Measurements from ENCODE around the gene EME2.
A peak's percentile ranks its signal among the peaks of the same experiment; 100 is the strongest.
"Not testable (repeated sequence)": the region's sequence is repeated elsewhere in the genome, so short reads cannot be mapped to it uniquely, and the experiment has no call there.

Gene EME2

DNA sequence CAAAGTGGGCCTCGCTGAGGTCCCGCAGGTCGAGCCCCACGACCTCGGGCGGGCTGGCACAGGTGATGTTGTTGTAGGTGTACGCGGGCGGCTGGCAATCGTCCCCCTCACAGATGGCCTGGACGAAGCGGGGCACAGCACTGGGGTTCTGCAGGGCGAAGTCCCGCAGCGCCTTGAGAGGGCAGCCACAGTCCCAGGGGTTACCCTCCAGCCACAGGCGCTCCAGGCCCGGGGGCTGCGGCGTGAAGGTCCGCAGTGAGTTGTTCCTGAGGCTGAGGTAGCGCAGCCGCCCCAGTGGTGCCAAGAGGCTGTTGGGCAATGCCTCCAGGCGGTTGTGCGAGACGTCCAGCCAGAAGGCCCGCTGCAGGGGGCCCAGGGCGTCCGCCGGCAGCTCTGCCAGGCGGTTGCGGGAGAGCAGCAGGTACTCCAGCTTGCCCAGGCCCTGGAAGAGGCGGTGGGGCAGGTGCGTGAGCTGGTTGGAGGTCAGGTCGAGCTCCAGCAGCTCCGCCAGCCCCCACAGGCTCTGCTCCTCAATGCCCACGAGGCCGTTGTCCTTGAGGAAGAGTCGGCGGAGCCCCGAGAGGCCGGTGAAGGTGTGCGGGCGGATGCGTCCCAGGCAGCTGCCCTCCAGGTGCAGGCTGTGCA, 18.1 kb downstream of the EME2 start:
- DNase-seq (ENCODE audit: low read depth in 1 of 2, low spot score in 1 of 2): no peak

DNA sequence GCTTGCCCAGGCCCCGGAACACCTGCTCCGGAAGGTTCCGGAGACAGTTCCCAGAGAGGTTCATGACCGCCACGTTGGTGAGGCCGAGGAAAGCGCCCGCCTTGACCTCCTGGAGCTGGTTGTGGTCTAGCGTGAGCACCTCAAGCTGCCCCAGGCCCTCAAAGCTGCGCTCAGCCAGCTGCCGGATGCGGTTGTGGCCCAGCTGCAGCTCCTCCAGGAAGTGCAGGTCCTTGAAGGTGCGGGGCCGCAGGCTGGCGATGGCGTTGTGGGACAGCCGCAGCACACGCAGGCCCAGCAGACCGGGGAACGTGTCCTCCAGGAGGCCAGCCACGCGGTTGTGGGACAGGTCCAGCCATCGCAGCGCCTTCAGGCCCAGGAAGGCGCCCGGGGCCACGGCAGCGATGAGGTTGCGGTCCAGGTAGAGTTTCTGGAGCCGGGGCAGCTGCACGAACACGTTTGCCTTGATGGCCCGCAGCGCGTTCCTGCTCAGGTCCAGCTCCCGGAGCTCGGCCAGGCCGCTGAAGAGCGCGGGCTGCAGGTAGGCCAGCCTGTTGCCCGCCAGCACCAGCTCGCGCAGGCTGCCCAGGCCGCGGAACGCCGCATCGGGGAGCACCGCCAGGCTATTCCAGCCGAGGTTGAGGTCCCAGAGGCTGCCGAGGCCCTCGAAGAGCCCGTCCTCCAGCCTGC, 18.8 kb downstream of the EME2 start:
- no peak for DNase-seq (ENCODE audit: low read depth in 1 of 2, low spot score in 1 of 2)

DNA sequence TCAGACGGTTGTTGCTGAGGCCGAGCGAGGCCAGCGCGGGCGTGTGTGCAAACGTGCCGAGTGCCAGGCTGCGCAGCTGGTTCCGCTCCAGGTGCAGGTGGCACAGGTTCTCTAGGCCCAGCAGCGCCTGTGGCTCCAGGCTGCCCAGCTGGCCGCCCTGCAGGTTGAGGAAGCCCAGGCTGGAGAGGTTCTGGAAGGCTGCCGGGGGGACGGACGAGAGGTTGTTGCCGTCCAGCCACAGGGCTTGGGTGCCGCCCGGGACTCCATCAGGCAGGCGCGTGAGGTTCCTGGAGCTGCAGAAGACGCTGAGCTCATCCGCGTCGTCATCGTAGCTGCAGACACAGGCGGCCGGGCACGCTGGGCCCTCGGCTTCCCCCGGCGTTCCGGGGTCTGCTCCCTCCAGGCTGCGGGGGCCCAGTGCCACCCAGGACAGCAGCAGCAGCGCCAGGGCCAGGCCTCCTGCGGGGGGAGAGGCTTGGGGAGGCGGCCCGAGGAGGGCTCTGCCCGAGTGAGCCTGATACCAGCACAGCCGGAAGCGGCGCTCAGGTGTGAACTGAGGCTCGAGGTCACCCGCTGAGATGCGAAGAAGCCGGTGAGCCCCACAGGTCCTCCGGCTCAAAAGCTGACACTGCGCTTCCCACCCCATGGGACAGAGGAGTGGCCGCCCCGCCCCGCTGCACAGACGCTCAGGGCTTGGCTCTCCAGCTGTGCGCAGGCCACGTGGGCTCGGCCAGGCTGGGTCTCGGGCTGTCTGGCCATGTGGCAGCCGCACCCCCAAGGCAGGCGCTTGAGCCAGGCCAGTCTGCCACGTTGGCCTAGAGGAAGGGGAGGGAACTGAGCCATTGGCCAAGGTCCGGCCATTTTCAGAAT, 19.6 kb downstream of the EME2 start:
- no peak for DNase-seq (ENCODE audit: low read depth in 1 of 2, low spot score in 1 of 2)

DNA sequence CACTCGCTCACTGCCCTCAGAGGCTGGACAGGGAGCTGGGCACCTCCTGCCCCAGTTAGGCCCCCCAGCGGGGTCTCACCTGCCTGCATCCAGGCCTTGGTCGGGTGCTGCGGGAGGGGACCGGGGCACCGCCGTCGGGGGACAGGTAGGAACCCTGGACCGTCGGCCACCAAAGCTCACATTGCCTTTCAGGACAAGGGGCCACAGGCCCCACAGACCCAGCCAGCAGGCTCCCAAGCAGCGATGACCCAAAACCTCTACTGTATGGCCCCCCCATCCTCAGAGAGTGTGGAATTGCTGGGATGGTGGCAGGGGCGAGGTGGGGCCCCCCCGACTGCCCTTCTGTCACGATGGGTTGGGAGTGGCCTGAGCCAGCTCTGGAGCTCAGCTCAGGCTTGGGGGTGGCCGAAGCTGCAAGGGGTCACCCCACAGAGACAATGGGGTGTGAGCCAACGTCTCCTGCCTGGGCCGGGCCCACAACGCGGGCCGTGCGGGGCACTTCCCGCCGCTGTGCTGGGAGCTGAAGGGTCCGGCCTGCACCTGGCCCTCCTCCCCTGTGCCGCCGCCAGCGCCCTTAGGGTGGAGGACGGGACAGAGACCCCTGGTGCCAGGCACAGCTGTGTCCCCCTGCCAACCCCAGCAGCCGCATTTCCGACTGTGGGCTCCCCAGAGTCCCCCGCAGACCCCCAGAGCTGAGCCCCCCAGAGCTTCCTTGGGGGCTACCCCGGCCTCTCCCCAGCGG, 20.4 kb downstream of the EME2 start:
- no peak for DNase-seq (ENCODE audit: low read depth in 1 of 2, low spot score in 1 of 2)

DNA sequence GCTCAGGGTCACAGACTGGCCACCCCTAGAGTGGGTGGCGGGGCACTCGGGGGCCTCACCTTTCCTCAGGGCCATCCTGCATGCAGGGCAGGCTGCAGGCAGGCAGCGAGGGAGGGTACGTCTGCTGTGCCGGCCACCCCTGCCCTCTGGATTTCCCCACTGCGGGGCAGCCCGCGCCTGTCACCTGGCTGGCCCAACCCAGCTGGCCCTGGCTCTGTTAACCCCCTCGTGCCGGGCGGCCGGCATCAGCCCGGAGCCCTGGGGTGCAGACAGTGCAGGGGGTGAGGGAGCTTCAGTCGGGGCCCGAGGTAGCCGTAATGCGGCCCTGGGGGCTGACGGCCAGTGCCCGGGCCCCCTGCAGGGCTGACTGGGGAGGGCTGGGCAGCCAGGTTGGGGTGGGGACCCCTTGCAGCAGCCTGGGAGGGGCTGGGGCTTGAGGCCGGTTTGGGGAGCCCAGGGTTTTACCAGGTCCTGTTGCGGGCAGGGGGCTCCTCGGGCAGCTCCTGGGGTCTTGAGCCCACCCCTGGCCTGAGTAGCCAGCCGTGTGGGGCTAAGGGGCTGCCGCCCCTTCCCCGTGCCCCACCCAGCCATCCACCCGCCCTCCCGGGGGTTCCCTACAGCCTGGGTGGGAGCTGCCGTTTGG, 21.1 kb downstream of the EME2 start, which contains the start of gene IGFALS:
Gene IGFALS, minus strand, starts transcription at position 128 of the 643 bp plus-strand sequence. Its CDS starts 53 bp downstream, at position 75.
- no peak for DNase-seq (ENCODE audit: low read depth in 1 of 2, low spot score in 1 of 2)

DNA sequence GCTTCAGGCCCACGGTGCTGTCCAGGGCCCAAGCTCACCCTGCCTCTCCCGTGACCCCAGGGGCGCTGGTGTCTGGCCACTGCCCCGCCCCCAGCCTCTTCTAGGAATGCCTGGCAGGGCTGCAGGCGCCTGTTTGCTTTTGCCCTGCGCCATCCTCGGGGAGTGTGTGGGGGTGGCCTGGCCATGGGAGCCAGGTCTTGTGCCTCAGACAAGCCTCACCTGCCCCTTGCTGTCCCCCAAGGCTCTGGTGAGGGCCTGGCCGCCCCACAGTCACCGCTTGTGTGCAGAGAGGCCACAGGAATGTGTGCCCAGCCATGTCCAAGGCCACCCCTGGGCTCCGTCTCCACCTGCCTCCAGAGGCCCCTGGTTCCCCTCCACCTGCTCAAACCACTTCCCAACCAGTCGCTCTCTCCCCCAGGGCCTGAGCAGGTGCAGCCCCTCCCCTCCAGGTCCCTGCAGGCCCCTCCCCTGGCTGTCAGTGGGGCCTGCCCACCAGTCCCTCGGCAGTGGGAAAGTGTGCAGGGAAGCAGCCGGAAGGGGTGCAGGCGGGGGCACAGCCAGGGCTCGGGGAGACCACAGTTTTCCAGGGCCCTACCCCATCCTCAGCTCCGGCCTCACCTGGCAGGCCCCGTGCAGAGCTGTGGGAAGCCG, 21.7 kb downstream of the EME2 start:
- no peak for DNase-seq (ENCODE audit: low read depth in 1 of 2, low spot score in 1 of 2)

DNA sequence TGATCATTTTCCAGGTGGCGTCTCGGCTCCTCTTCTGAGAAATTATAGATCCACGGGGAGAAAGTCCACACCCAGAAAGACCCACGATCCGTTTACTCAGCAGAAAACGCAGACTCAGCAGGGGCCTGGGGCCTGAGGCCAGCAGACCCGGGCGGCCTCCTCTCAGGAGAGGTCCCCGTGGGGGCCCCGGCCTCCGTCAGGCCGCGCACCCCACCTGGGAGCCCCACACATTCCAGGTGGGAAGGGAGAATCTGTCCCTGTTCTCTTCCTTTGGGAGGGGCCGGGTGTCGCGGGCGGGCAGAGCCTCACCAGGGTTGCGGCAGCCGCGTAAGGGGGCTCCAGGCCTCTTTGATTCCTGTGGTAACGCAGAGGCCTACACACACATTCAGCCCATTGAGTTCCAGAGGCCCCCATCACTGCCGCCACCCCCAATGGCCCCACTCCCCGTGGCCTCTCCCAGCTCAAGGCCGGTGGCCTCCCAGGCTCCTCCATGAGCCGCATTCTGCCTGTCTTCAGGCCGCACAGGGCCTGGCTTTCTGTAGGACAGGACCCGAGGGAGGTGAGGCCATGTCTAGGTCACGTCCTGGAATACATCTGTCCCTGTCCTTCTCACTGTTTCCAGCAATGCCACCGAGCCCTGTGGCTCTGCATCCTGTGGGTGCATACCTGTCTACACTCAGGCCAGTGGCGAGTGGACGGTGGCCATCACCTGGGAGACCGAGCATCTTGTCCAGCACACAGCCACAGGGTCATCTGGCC, 22.5 kb downstream of the EME2 start:
- no peak for DNase-seq (ENCODE audit: low read depth in 1 of 2, low spot score in 1 of 2)

DNA sequence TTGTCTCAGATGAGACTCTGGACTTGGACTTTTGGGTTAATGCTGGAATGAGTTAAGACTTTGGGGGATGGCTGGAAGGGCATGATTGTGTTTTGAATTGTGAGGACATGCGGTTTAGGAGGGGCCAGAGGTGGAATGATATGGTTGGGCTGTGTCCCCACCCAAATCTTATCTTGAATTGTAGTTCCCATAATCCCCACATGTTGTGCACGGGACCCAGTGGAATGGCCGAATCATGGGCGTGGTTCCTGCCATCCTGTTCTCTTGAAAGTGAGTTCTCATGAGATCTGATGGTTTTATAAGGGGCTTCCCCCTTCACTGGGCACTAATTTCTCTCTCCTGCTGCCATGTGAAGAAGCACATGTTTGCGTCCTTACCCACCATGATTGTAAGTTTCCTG, 26.7 kb downstream of the EME2 start:
- DNase-seq (ENCODE audit: low read depth in 1 of 2, low spot score in 1 of 2): not testable (repeated sequence)

DNA sequence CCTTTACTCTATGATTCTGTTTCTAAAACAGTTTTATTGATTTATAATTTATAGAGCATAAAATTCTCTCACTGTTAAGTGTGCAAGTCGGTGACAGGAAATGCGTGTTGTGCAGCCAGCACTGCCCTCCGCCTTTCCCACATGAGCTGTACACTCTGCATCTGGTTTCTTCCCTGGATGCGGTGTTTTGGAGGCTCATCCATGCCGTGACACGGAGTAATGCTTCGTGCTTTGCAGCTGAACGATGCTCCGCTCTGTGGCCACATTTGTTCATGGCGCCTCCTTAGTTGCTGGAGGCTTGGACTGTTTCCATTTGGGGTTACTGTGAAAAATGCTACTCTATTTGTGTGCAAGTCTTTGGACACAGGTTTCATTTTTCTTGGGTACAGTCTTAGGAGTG, 28.1 kb downstream of the EME2 start:
- DNase-seq (ENCODE audit: low read depth in 1 of 2, low spot score in 1 of 2): no peak

DNA sequence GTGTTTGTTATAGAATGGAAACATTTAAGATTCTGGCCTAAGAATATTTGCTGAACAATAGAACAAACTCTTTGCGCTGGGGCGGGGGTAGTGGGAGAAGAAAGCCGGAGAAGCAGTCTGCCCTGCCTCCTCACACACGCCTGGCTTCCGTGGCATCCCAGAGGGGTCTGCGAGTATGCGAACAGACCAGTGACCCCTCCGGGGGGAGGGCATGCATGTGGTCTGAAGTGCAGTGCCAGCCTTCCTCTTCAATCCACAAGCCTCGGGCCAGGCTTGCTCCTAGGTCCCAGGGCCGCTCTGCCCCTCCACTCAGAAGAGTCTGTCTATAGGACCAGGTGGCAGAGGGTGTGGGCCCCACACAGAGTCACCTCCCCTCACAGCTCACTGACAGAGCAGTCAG, 35.0 kb downstream of the EME2 start:
- DNase-seq (ENCODE audit: low read depth in 1 of 2, low spot score in 1 of 2): no peak

DNA sequence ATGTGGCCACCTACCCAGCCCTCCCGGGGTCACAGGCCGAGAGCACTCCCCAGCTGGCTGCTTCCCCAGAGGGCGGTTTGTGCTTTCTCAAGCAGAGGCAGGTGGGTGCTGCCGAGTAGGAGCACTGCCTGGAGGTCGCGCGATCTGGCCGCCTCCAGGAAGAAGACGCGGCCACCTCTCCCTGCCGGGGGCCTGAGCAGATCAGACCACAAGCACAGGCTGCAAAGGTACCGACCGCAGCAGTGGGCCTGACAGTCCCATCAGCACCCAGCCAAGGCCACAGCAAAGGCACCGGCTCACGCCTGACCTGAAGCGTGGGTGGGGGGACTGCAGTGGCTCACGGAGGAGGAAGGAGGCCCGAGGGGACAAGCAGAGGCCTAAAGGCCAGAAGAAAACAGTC, 36.1 kb downstream of the EME2 start:
- DNase-seq (ENCODE audit: low read depth in 1 of 2, low spot score in 1 of 2): no peak

DNA sequence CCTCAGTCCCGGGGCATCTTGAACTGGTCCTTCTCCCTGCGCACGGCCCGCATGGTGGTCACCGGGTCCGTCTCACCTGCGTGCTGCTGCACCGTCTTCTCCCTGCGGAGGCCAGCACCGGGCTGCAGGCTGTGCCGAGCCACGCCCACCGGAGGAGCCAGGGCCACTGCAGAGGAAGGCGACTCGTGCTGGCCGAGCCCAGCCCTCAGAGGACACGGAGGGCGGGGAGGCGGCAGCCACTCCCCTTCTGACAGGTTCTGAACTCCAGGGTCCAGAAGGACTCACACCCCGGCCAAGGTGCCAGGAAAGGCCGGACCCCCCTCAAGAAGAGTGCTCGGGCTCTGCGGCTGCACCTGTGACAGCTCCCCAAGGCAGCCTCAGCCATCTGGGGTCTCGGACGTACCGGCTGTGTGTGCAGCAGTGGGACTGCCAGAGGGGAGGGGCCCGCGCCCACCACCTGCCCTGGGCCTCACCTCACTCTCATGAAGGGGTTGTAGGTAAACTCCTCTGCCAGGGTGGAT, 36.7 kb downstream of the EME2 start:
- no peak for DNase-seq (ENCODE audit: low read depth in 1 of 2, low spot score in 1 of 2)

DNA sequence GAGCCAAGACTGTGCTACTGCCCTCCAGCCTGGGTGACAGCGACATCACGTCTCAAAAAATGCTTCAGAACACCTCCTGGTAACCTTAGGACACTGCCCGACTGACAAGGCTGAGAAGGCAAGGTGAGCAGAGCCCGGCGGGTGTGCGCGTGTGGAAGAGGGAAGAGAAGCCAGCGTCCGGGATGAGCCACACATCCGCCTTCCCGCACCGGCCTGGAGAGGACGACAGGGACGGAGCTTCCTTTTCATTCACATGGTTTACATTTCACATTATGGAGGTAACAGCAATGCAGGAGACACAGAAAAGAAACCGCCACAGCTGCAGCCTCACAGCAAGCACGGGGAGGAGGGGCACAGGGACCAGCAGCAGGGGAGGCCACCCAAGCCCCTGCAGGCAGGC, 37.5 kb downstream of the EME2 start:
- DNase-seq (ENCODE audit: low read depth in 1 of 2, low spot score in 1 of 2): no peak

DNA sequence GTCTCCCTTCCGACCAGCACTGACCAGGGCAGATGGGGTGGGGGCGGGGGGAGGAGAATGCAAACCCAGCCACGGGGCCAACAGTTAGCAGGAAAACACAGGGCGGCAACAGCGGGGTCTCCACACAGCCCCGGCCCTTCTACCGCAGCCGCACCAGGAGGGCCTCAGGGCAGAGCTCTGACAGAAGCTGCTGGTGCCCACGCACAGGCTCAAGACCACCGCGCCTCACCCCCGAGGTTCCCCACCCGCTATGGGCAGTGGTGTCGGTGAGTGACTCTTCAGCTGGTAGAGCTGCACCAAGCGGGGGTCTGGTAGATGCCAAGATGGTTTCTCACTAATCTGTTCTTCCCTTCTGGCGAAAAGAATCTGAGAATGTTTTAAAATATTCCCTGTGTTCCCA, 37.9 kb downstream of the EME2 start:
- DNase-seq (ENCODE audit: low read depth in 1 of 2, low spot score in 1 of 2): no peak

DNA sequence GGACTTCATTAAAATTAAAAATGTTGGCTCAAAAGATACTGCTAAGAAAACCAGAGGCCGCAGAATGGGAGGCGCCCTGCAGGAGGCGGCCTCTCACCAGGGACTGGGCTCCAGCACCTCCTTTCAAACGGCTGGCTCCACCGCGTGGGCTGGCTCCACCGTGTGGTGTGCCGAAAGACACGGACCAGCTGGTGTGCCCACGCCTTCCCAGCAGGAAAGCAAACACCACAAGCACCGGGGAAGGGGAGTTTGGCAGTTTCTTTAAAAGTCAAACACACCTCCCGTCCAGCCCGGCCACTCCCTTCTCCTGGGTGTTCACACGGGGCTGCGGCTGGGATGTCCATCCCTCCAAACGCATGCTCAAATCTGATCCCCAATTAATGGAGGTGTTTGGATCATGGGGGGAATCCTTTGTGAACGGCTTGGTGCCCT, 40.1 kb downstream of the EME2 start:
- peak in 1 of 2 donors; percentile 40 for DNase-seq (ENCODE audit: low read depth in 1 of 2, low spot score in 1 of 2)

DNA sequence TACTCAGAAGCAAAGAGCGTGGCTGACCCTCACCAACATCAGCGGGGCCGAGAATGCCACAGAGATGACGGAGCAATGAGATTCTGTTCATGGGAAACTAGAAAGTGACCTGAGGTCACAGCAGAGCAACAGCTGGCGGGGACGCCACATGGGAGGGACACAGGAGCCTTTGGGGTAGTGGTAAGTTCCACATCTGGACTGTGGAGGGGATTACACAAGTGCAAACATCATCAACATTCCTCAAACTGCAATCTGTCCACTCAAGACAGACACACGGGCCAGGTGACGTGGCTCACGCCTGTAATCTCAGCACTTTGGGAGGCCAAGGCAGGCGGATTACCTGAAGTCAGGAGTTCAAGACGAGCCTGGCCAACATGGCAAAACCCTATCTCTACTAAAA, 42.9 kb downstream of the EME2 start:
- no peak for DNase-seq (ENCODE audit: low read depth in 1 of 2, low spot score in 1 of 2)

DNA sequence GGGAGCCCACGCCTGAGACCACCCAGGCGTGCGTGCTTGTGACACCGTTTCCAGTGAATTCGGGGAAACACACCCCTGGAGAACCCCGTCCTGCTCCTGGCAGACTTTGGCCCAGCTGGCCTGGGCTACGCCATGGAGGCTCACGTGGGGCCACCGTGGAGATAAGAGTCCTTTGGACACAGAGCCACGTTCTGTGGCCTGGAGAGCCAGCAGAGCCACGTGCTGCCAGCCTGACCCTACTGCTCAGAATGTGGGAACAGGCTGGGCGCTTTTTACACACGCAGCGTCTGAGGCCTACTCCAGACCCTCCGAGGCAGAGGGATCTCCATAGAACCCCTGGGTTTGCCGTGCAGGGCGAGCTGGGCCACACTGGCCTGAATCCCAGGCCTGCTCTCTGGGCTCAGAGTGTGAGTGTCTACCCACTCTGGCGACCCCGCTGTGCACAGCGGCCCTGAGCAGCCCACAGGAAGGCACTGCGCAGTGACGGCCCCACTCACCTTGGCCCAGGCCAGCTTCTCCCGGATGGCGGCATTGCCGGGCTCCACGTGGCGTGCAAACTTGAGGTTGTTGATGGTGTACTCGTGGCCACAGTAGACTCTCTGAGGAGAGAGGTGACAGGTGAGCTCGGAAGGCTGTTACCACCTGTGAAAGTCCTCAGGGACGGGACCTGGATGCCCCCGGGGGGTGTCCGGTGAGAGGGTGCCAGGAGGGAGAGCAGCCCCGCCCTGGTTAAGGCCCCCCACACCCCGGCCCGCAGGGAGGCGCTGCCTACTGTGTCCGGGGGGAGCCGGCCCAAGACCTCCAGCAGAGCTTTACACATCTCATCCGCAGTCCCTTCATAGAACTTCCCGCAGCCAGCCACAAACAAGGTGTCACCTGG, 44.0 kb downstream of the EME2 start:
- DNase-seq (ENCODE audit: low read depth in 1 of 2, low spot score in 1 of 2): no peak

DNA sequence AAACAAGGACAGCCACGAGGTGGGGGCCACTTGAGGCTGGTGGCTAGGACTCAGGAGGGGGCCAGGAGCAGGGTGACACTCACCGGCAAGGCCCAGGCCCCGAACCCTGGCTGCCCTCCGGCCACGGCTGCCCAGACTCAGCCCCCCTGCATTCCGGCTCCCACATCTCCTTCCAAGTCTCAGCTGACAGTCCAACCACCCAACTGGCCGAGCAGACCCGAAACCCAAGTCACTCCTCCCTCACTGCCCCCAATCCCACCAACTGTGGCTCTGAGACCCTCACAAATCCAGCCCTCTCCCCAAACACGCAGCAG, 44.6 kb downstream of the EME2 start:
- no peak for DNase-seq (ENCODE audit: low read depth in 1 of 2, low spot score in 1 of 2)

DNA sequence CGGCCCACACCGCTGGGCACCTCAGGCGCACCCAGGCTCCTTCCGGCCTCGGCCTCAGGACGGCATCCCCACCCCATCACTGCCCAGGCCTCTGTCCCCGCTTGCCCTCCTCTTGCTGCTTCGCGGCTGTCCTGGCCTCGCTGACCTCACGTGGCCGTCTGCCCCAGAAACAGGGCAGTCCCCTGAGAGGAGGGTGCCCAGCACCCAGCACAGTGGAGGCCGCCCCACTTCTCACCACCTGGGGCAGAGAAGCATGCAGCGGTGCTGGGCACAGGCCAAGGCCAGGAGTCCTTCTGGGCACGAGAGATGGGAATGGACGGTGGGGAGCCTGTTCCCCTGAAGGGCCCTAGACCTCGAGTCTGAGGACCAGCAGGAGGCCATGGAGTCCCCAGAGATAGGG, 45.1 kb downstream of the EME2 start:
- no peak for DNase-seq (ENCODE audit: low read depth in 1 of 2, low spot score in 1 of 2)
